Right atrium auricular region (tissue), 2 donors: ENCODE data around the gene PRDX1. TPM values are rescaled to one million over a fixed set of nuclear protein-coding genes. Genes with fewer than 3 reads are reported as not detected.
A peak's percentile ranks its signal among the peaks of the same experiment; 100 is the strongest.
"Not testable (repeated sequence)": the region's sequence is repeated elsewhere in the genome, so short reads cannot be mapped to it uniquely, and the experiment has no call there.

Experiments
- DNase-seq: peaks from one replicate; pipeline ENCODE4 v3.0.0-alpha.2; 2019; ENCODE audit warnings: low spot score
- H3K27ac ChIP-seq, 2 donors: fragments of 200-600 bp; sonication (generic); 1 replicate in 1 of 2; 2 replicates in 1 of 2; pipeline ENCODE4 v1.5.1; 2016 to 2019
- H3K27me3 ChIP-seq, 2 donors: fragments of 200-600 bp; sonication (generic); one replicate each; pipeline versions ENCODE4 v1.5.1 to v1.6.0; 2017 to 2019
- H3K36me3 ChIP-seq: fragments of 200-600 bp; sonication (generic); one replicate; pipeline ENCODE4 v1.5.1; 2016
- H3K4me1 ChIP-seq, 2 donors: fragments of 200-600 bp; sonication (generic); one replicate each; pipeline versions ENCODE4 v1.5.1 to v1.6.0; 2017 to 2019
- H3K4me3 ChIP-seq, 2 donors: fragments of 200-600 bp; sonication (generic); 1 replicate in 1 of 2; 2 replicates in 1 of 2; pipeline ENCODE4 v1.5.1; 2017 to 2019; ENCODE audit warnings: mild to moderate bottlenecking in 1 of 2, moderate library complexity in 1 of 2
- H3K9me3 ChIP-seq, 2 donors: fragments of 200-600 bp; sonication (generic); one replicate each; pipeline ENCODE4 v1.5.1; 2019
- CTCF ChIP-seq, 2 donors: fragments of 200-600 bp; sonication (generic); IDR thresholded peaks; one replicate each; pipeline ENCODE4 v1.5.1; 2019; ENCODE audit warnings: antibody characterized with exemption in 2 of 2
- total RNA-seq, 2 donors: library from RNA; depleted of rRNA; stranded (reverse); fragments of >200 nt; gene quantifications; one replicate each; pipeline ENCODE4 v1.1.0, GENCODE V29; 2016

Gene PRDX1
- total RNA-seq, 2 donors from 2014 or later: 371 to 655 TPM

GRCh38 chr1:45492691-45493090 lies 29.0 kb downstream of the PRDX1 start:
- no peak overlapping the region for H3K27ac ChIP-seq
- H3K27me3 ChIP-seq: no peaks in the 10 kb centered on the region
- H3K36me3 ChIP-seq: no peaks in the 10 kb centered on the region
- H3K4me3 ChIP-seq: no peak overlapping the region
- no peaks in the 10 kb centered on the region for H3K9me3 ChIP-seq
- no peak for TF ChIP-seq CTCF (IDR thresholded peaks at IDR 0.05)
- DNase-seq: peak; percentile 9
- peaks cover 0 to 8% of the 10 kb centered on the region in 2 donors for H3K4me1 ChIP-seq

- DNase-seq: peak; percentile 56
- Histone ChIP-seq H3K27me3 (no peaks in the 10 kb centered on the region), H3K27ac (peak overlapping the region; percentile 28 to 44), H3K4me3 (peak overlapping the region; percentile 39 to 87), H3K36me3 (no peaks in the 10 kb centered on the region), H3K9me3 (no peaks in the 10 kb centered on the region), H3K4me1 (peaks cover 0 to 8% of the 10 kb centered on the region in 2 donors)
- no peak for TF ChIP-seq CTCF (IDR thresholded peaks at IDR 0.05)
Measured at GRCh38 chr1:45491487-45492260, 30.0 kb downstream of the PRDX1 start.

- peak within 1 kb of the TSS; percentile 76 to 87 for H3K4me3 ChIP-seq
- DNase-seq: peak; percentile 99
- H3K27ac ChIP-seq: peak within 1 kb of the TSS; percentile 74 to 86
- H3K9me3 ChIP-seq: no peaks in the 10 kb centered on the region
- peak in 1 of 2 donors; percentile 13 for TF ChIP-seq CTCF (IDR thresholded peaks at IDR 0.05)
- H3K36me3 ChIP-seq: no peaks in the 10 kb centered on the region
- H3K27me3 ChIP-seq: no peaks in the 10 kb centered on the region
- H3K4me1 ChIP-seq: peaks cover 0 to 8% of the 10 kb centered on the region in 2 donors
Measured at GRCh38 chr1:45490626-45491486, 30.8 kb downstream of the PRDX1 start, which contains the start of gene TESK2. Gene TESK2 (minus strand): TSS chr1:45491163. CDS start chr1:45457785, 33,378 bp downstream.

- H3K27ac ChIP-seq: peak overlapping the region; percentile 74 to 86
- no peak for TF ChIP-seq CTCF (IDR thresholded peaks at IDR 0.05)
- H3K27me3 ChIP-seq: no peaks in the 10 kb centered on the region
- no peaks in the 10 kb centered on the region for H3K9me3 ChIP-seq
- H3K4me3 ChIP-seq: peak overlapping the region; percentile 76 to 87
- DNase-seq: no peak
- H3K4me1 ChIP-seq: peaks cover 0 to 8% of the 10 kb centered on the region in 2 donors
- no peaks in the 10 kb centered on the region for H3K36me3 ChIP-seq
Measured at GRCh38 chr1:45490121-45490625, 31.5 kb downstream of the PRDX1 start.

GRCh38 chr1:45489379-45489778 lies 32.3 kb downstream of the PRDX1 start:
- H3K27ac ChIP-seq, H3K4me3 ChIP-seq, H3K4me1 ChIP-seq, H3K27me3 ChIP-seq, H3K36me3 ChIP-seq, H3K9me3 ChIP-seq: not testable (repeated sequence)
- DNase-seq: peak; percentile 48
